Keratinocyte (primary cell): ENCODE results near the gene DGKD. TPM values are rescaled to one million over a fixed set of nuclear protein-coding genes. Genes with fewer than 3 reads are reported as not detected.

Experiments
- DNase-seq: peaks from one replicate; pipeline ENCODE4 v3.0.0-alpha.2; 2011; ENCODE audit warnings: low read depth, missing footprints, low spot score
- FAIRE-seq: peaks from 2 replicates; lab custom pipeline; 2011; peaks lifted over from hg19 to GRCh38; lab: Jason Lieb, UNC
- H2AFZ ChIP-seq: 2 replicates; pipeline ENCODE4 v1.6.0; 2012; ENCODE audit warnings: low read length, control low read depth, inconsistent platforms; ENCODE audit not compliant: control insufficient read depth
- H3K27ac ChIP-seq: 2 replicates; pipeline ENCODE4 v1.5.1; 2011; ENCODE audit warnings: low read length; ENCODE audit not compliant: control insufficient read depth, insufficient read depth
- H3K27me3 ChIP-seq: 3 replicates; pipeline ENCODE4 v1.6.0; 2011; ENCODE audit warnings: low read length; ENCODE audit not compliant: control insufficient read depth, insufficient read depth; ENCODE audit errors: extremely low read depth
- H3K36me3 ChIP-seq, 2 experiments: 2 replicates in 1 of 2; 3 replicates in 1 of 2; pipeline ENCODE4 v1.5.1; 2011; ENCODE audit warnings: low read length in 2 of 2, mild to moderate bottlenecking in 1 of 2; ENCODE audit not compliant: control insufficient read depth in 2 of 2, insufficient read depth in 2 of 2; ENCODE audit errors: extremely low read depth in 1 of 2
- H3K4me1 ChIP-seq: 3 replicates; pipeline ENCODE4 v1.5.1; 2011; ENCODE audit warnings: low read length; ENCODE audit not compliant: control insufficient read depth, insufficient read depth; ENCODE audit errors: extremely low read depth
- H3K4me2 ChIP-seq: 3 replicates; pipeline ENCODE4 v1.6.0; 2011; ENCODE audit warnings: low read depth, low read length; ENCODE audit not compliant: control insufficient read depth, insufficient read depth; ENCODE audit errors: extremely low read depth
- H3K4me3 ChIP-seq, 3 experiments: fragments of 200-600 bp in 1 of 3; sonication (generic) in 1 of 3; 2 replicates in 2 of 3; 3 replicates in 1 of 3; pipeline ENCODE4 v1.5.1; 2011 to 2016; ENCODE audit warnings: low read length in 3 of 3, mild to moderate bottlenecking in 3 of 3, control low read depth in 2 of 3, inconsistent platforms in 1 of 3, low read depth in 1 of 3, mixed read lengths in 1 of 3, mixed run types in 1 of 3, moderate library complexity in 1 of 3; ENCODE audit not compliant: control insufficient read depth in 2 of 3, insufficient read depth in 2 of 3; ENCODE audit errors: extremely low read depth in 1 of 3
- H3K79me2 ChIP-seq: 2 replicates; pipeline ENCODE4 v1.6.0; 2012; ENCODE audit warnings: low read length; ENCODE audit not compliant: control insufficient read depth, insufficient read depth
- H3K9ac ChIP-seq: 3 replicates; pipeline ENCODE4 v1.6.0; 2011; ENCODE audit warnings: low read length; ENCODE audit not compliant: control insufficient read depth, insufficient read depth; ENCODE audit errors: extremely low read depth
- H3K9me1 ChIP-seq: 3 replicates; pipeline ENCODE4 v1.6.0; 2011; ENCODE audit warnings: low read length; ENCODE audit not compliant: control insufficient read depth, insufficient read depth; ENCODE audit errors: extremely low read depth
- H3K9me3 ChIP-seq: 2 replicates; pipeline ENCODE4 v1.5.1; 2012; ENCODE audit warnings: low read depth, low read length; ENCODE audit not compliant: control insufficient read depth
- H4K20me1 ChIP-seq: 3 replicates; pipeline ENCODE4 v1.6.0; 2011; ENCODE audit warnings: low read length; ENCODE audit not compliant: control insufficient read depth, insufficient read depth; ENCODE audit errors: extremely low read depth
- CTCF ChIP-seq, 3 experiments: IDR thresholded peaks in 1 of 3; conservative IDR thresholded peaks in 1 of 3; optimal IDR thresholded peaks in 1 of 3; 2 replicates in 2 of 3; 3 replicates in 1 of 3; pipeline versions ENCODE3 to v1.5.1; 2011; ENCODE audit warnings: low read length in 3 of 3, mild to moderate bottlenecking in 3 of 3, moderate library complexity in 2 of 3, control low read depth in 1 of 3, inconsistent platforms in 1 of 3; ENCODE audit not compliant: insufficient read depth in 2 of 3; ENCODE audit errors: extremely low read depth in 1 of 3
- EZH2 ChIP-seq: IDR thresholded peaks from one replicate; pipeline ENCODE4 v1.6.1; 2012; ENCODE audit warnings: inconsistent platforms, mild to moderate bottlenecking, low read length, moderate library complexity
- dilution Hi-C: fragments of 300-500 bp; cut with MboI; formaldehyde crosslinking; loops from one replicate; pipeline ENCODE4 v1.7.0; 2020; ENCODE audit warnings: low sequenced_read_pairs; ENCODE audit not compliant: extremely low pct_ligation_motif_present
- polyA plus RNA-seq, 5 experiments: library from polyadenylated mRNA; depleted of rRNA in 3 of 5; stranded (reverse) in 3 of 5; stranded (forward) in 1 of 5; unstranded in 1 of 5; fragments of >200 nt; gene quantifications; 1 replicate in 1 of 5; 2 replicates in 3 of 5; 3 replicates in 1 of 5; pipeline versions ENCODE4 v1.2.1 to v1.2.3, GENCODE V29; 2011 to 2012; ENCODE audit warnings: missing spikeins in 2 of 5, low read depth in 1 of 5, low replicate concordance in 1 of 5

The DGKD gene
- polyA plus RNA-seq, 1 donor (not counting 4 experiments of a cell fraction or from before 2014, with no cell fraction given), result 6.1 TPM

- Histone ChIP-seq H3K27me3 (no peaks in the 10 kb centered on the region), H3K9me1 (no peaks in the 10 kb centered on the region), H3K27ac (peak overlapping the region; percentile 74), H4K20me1 (no peaks in the 10 kb centered on the region), H3K4me3 (no peak overlapping the region), H3K9ac (peak overlapping the region; percentile 63), H3K4me2 (no peak overlapping the region), H3K9me3 (no peaks in the 10 kb centered on the region), H2AFZ (no peak overlapping the region), H3K79me2 (no peaks in the 10 kb centered on the region), H3K4me1 (peaks cover 51% of the 10 kb centered on the region), H3K36me3 (peaks cover 15 to 21% of the 10 kb centered on the region in 2 experiments)
- FAIRE-seq (no peak), DNase-seq (no peak)
- TF ChIP-seq CTCF (optimal IDR thresholded peaks at IDR 0.05 in 1 of 3, IDR thresholded peaks at IDR 0.05 in 1 of 3, conservative IDR thresholded peaks at IDR 0.05 in 1 of 3; ENCODE audit: extremely low read depth in 1 of 3, insufficient read depth in 2 of 3, low read length in 3 of 3) (no peak), EZH2 (no peak)
- dilution Hi-C loops, result no loop called here
Measured at GRCh38 chr2:233482616-233483015, 128.3 kb downstream of the DGKD start.

DNA sequence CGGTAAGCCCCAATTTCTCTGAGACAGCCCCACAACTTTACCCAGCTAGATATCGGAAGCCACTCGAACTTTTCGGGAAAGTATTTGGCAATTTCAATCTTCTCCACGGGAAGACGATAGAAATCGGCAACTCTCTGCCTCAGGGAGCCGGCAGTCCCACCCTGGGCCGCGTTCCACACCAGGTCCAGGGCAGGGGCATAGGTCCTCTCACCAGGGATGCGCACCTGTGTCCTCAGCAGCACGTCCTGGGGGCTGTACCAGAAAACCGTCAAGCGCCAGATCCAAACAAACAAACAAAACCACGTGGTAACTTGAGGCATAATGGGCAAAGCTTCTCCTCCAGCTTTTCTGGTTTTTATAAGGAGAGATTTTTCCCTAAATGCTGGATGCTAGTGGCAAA, 131.4 kb downstream of the DGKD start:
- dilution Hi-C loops, result no loop called here
- Histone ChIP-seq H4K20me1 (no peaks in the 10 kb centered on the region), H3K79me2 (no peaks in the 10 kb centered on the region), H3K27me3 (no peaks in the 10 kb centered on the region), H3K4me3 (no peak overlapping the region), H3K9me3 (no peaks in the 10 kb centered on the region), H3K27ac (no peak overlapping the region), H2AFZ (no peak overlapping the region), H3K9ac (no peak overlapping the region), H3K4me1 (peaks cover 74% of the 10 kb centered on the region), H3K4me2 (no peak overlapping the region), H3K36me3 (peaks cover 11 to 15% of the 10 kb centered on the region in 2 experiments), H3K9me1 (no peaks in the 10 kb centered on the region)
- FAIRE-seq (no peak), DNase-seq (no peak)
- TF ChIP-seq EZH2 (no peak), CTCF (optimal IDR thresholded peaks at IDR 0.05 in 1 of 3, IDR thresholded peaks at IDR 0.05 in 1 of 3, conservative IDR thresholded peaks at IDR 0.05 in 1 of 3; ENCODE audit: extremely low read depth in 1 of 3, insufficient read depth in 2 of 3, low read length in 3 of 3) (no peak)
